HG03135 (cell line): ENCODE results near the gene DUSP18.
A peak's percentile ranks its signal among the peaks of the same experiment; 100 is the strongest.
"Not testable (repeated sequence)": the region's sequence is repeated elsewhere in the genome, so short reads cannot be mapped to it uniquely, and the experiment has no call there.

Experiments used
- ATAC-seq: cut with Tn5 transposase; IDR thresholded peaks from one replicate; pipeline ENCODE4 v1.9.1; 2021; ENCODE audit warnings: mild to moderate bottlenecking, moderate library complexity; ENCODE audit not compliant: unreplicated experiment

Gene DUSP18

DNA sequence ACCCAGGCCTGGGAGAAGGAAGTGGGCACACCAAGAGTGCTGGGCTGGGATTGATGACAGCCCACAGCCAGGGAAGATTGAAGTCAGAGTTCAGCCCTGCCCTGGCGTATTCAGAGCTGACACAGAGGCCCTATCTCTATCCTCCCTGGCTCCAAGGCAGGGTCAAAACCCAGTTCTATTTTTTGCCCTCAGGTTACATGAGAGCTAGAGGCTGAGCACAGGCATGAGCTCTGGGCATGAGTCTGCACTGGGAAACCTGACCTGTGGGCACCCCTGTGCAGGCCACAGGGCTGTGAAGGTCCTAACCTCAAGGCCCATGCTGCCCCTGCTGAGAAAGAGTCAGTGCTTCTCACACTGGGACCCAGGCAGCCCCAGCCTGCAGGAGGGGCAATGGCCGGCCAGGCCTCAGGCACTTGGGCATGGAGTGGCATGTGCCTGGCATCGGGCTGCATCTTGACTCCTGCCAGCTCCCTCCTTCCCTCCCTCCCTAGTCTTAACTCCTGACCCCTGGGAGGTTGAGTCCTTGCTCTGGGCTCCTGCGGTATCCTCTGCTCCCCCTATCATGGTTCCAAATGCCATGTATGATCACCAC lies 26.7 kb downstream of the DUSP18 start:
- no peak for ATAC-seq

GRCh38 chr22:30640361-30640760 lies 27.3 kb downstream of the DUSP18 start:
- no peak for ATAC-seq

GRCh38 chr22:30637701-30638114 lies 30.0 kb downstream of the DUSP18 start:
- no peak for ATAC-seq

DNA sequence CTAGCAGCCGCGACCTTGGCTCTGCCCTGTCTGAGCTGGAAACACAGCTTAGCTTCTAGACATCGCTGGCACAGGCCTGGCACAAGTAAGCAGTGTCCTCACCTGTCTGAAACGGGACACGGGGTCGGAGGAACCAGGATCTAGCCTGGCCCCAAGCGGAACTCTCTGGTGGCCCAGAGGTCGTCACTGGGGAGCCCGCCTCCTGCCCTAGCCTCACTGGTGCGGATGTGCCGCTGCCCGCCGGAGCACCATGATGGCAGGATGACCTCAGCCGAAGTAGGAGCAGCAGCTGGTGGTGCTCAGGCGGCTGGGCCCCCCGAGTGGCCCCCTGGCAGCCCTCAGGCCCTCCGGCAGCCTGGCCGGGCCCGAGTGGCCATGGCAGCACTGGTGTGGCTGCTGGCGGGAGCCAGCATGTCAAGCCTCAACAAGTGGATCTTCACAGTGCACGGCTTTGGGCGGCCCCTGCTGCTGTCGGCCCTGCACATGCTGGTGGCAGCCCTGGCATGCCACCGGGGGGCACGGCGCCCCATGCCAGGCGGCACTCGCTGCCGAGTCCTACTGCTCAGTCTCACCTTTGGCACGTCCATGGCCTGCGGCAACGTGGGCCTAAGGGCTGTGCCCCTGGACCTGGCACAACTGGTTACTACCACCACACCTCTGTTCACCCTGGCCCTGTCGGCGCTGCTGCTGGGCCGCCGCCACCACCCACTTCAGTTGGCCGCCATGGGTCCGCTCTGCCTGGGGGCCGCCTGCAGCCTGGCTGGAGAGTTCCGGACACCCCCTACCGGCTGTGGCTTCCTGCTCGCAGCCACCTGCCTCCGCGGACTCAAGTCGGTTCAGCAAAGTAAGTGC lies 31.2 kb downstream of the DUSP18 start:
- no peak for ATAC-seq

DNA sequence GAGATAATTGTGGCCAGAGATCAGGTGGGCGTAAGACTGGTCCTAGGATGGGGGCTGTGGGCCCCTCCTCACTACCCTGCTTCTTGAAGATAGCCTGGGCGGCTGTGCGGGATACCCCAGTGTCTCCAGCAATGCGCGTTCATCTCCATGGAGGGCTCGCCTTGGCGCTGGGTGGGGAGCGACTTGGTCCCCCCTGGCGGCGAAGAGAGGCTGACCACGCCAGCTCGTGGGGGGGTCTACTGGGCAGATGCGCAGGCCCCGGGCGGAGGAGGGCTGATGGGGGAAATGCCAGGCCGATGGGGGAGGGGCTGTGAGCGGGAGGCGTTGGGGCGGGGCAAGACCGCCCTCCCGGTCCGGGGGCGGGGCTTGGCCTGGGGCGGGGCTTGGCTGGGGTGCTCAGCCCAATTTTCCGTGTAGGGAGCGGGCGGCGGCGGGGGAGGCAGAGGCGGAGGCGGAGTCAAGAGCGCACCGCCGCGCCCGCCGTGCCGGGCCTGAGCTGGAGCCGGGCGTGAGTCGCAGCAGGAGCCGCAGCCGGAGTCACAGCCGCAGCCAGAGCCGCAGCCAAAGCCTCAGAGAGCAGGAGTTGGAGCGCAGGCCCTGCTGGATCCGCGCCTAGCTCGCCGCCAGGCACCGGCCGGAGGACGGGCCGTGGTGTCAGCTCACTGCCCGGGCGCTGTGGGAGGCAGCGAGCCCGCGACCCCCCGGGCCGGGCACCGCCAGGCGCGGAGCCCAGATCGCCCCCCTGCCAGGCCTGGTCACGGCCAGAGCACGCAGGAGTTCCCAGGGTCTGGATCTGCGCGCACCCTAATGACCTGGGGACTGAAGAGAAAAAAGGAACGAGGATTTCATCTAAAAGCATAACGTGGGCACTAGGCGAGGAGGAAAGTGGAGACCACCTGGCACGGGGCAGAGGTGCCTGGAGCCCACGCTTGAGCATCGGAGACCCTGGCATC lies 32.1 kb downstream of the DUSP18 start, which contains the start of gene SLC35E4:
TSS of gene SLC35E4 (plus strand) at position 509 of the 953 bp plus-strand sequence. CDS start 670 bp downstream, outside the sequence.
- peak; percentile 64 for ATAC-seq

DNA sequence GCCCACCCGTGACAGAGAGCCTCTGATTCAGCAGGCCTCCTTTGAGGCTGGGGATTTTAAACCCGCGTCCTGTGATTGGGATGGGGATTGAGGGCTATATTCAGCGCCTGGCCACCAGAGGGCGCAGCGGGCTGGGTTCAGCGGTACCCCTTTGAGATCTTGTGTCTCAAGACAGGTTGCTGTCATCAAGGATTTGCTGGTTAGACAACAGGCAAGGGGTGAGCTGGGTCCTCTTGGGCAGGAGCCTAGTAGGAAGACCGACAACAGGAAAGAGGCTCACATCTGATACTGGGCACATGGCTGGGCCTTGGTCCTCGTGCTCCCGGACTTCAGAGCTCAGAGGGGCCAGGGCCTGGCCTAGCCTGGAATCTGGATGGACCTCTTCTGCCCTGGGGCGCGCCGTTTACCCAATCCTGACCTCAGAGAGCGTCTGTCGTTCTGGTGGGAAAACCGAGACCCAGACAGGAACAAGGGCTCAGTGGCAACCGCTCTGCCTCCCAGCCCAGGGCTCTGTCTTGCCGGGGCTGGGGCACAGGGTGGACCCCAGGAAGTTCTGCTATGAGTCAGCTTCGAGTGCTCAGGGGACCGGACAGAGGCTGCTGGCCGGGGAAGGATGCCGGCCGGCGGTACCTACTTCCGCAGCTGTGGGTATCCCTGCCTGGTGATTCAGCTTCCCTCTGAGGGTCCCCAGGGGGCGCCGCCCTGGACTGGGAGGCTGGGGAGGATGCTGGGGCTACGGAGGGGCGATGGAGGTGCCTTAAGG lies 33.0 kb downstream of the DUSP18 start:
- peak; percentile 50 for ATAC-seq

DNA sequence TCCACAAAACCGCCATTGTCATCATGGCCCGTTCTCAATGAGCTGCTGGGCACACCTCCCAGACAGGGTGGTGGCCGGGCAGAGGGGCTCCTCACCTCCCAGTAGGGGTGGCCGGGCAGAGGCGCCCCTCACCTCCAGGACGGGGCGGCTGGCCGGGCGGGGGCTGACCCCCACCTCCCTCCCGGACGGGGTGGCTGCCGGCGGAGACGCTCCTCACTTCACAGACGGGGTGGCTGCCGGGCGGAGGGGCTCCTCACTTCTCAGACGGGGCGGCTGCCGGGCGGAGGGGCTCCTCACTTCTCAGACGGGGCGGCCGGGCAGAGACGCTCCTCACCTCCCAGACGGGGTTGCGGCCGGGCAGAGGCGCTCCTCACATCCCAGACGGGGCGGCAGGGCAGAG lies 36.2 kb downstream of the DUSP18 start:
- ATAC-seq: not testable (repeated sequence)

DNA sequence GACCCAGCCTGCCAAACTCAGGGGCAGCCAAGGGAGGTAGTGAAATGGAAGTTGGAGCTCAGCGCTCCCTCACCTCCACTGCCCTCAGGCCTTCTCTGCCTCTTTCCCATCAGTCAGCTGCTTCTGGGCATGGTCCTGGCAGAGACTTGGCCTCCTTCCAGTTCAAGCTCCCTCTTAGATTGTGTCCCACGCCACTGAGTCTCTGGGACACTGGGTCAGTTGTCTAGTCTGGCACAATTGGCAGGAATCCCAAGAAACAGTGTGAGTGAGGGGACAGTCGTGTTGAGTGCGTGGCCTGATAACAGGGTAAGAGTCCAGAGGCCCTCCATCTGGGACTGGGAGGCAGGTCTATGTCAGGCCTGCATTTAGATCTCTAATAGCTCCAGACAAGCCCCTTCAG lies 39.2 kb downstream of the DUSP18 start:
- ATAC-seq: no peak

GRCh38 chr22:30627471-30627870 lies 40.2 kb downstream of the DUSP18 start:
- ATAC-seq: no peak

GRCh38 chr22:30626413-30626812 lies 41.3 kb downstream of the DUSP18 start:
- no peak for ATAC-seq

GRCh38 chr22:30619909-30620308 lies 47.8 kb downstream of the DUSP18 start:
- ATAC-seq: not testable (repeated sequence)

GRCh38 chr22:30617819-30618218 lies 49.9 kb downstream of the DUSP18 start:
- no peak for ATAC-seq

GRCh38 chr22:30615543-30615954 lies 52.1 kb downstream of the DUSP18 start:
- ATAC-seq: no peak

GRCh38 chr22:30614879-30615278 lies 52.8 kb downstream of the DUSP18 start:
- no peak for ATAC-seq

GRCh38 chr22:30614268-30614667 lies 53.4 kb downstream of the DUSP18 start:
- no peak for ATAC-seq

DNA sequence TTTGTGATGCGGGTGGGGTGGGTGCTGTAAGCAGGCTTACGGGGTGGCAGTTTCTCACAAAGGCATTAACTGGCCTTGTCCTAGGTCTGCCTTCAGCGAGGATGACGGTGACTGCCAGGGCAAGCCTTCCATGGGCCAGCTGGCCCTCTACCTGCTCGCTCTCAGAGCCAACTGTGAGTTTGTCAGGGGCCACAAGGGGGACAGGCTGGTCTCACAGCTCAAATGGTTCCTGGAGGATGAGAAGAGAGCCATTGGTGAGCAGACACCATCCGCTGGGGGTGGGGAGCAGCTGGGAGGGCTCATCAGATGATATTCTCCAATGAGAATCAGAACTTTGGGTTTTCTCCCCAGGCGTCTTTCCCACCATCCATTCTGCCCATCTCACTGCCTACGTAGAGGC lies 54.9 kb downstream of the DUSP18 start:
- no peak for ATAC-seq
